GM19395 (cell line): ENCODE results near the gene USP6NL.

Experiments used
- ATAC-seq: cut with Tn5 transposase; IDR thresholded peaks from one replicate; pipeline ENCODE4 v1.9.1; 2021; ENCODE audit warnings: mild to moderate bottlenecking, moderate library complexity; ENCODE audit not compliant: unreplicated experiment

USP6NL gene

GRCh38 chr10:11429439-11430052 lies 181.9 kb downstream of the USP6NL start:
- ATAC-seq = no peak

DNA sequence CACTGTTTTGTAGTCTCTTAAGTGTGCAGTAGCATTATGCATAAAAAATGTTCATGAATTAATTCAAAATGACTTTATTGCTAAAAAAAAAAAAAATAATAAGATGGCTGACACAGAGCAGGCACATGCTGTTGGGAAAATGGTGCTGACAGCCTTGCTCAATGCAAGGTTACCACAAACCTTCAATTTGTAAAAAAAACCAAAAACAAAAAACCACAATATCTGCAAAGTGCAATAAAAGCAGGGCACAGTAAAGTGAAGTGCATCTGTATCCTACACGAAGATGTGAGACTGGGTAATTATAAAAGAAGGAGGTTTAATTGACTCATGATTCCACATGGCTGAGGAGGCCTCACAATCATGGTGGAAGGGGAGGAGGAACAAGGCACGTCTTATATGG lies 185.8 kb downstream of the USP6NL start:
- ATAC-seq = no peak

DNA sequence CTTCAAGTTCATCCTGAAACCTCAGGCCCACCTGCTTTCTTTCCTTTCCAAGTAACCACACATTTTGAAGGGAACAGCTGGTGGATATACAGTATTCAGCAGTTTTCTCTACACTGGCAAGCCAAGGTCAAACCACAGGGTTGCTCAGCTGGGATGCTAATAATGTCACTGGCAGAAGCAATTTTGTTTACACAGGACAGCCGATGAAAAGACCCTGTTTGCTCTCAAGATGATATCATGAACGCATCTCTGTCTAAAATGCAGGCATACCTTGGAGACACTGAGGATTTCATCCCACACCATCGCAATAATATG lies 186.2 kb downstream of the USP6NL start:
- no peak for ATAC-seq

GRCh38 chr10:11424456-11425295 lies 186.8 kb downstream of the USP6NL start:
- no peak for ATAC-seq

DNA sequence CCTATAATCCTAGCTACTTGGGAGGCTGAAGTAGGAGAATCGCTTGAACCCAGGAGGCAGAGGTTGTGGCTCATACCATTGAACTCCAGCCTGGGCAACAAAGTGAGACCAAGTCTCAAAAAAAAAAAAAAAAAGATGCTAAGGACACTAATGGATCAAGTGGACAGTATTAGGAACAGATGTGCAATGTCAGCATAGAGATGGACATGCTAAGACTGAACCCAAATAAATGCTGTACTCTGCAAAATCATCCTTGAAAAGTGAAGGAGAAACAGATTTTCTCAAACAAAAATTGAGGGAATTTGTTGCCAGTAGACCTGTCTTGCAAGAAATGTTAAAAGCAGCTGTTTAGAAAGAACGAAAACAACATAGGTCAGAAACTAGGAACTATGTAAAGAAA lies 194.5 kb downstream of the USP6NL start:
- ATAC-seq = no peak

DNA sequence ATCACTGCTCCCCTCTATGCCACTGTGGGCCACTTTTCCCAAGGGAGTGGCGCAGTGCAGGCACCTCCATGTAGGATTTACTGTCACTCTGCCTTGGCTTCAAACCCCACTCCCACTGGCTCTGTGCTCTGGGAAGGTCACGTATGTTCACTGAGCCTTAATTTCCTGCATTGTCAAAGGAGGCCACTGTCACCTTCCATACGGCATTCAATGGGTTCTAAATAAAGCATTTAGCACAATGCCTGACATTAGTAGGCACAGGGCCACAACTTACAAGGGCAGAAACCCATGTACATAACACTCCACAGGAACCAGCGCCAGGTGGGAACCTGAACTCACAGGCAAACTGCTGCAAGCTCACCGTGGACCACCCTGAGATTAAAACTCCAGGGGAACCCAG lies 196.4 kb downstream of the USP6NL start:
- ATAC-seq = no peak

- no peak for ATAC-seq
Observed at GRCh38 chr10:11414314-11415038, 197.0 kb downstream of the USP6NL start.

DNA sequence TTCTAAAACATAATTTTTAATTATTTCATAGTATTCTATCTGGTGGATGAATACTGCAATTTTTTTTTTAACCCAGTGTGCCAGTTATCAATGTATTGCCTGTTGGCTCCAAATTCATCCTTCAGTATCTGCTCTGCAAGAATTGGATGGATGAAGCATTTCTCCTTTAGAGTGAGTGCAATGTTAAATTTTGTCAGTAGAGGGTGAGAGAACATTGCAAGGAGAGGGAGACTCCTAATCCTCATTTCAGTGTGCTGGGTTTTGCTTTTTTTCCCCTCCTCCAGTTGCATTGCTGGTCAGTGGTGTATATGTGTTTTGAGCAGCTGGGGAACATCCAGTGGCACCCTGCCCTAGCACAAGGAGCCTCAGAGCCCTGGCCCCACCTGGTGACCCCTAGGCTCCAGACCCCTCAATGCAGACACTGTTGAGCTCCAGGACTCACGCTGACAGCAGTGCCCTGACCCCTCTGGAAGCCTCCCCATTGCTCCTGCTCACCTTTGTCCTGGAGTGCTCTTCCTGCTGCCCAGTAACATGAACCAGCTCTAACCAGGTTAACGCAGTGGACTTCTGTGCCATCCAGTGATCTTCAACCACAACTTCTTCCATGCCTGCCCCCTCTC lies 199.4 kb downstream of the USP6NL start:
- ATAC-seq = no peak

GRCh38 chr10:11409357-11409756 lies 202.1 kb downstream of the USP6NL start:
- ATAC-seq = no peak

DNA sequence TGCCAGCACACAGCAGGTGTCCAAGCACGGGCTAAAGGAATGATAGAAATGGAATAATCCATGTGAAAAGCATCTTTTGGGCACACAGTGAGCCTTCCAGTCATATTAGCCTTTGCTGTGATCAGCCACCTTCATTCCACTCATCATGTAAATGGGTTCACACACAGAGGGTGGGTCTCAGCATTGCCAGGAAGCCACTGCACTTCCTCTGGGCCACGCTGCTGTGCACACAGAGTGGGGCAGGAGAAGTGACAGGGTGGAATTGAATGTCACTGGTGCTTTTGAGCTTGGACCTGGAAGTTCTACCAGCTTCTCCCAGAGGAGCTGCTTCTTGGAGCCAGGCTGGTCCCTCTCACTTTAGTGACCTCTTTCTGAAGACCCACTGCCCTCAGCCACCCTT lies 203.5 kb downstream of the USP6NL start:
- ATAC-seq = no peak

GRCh38 chr10:11406746-11407145 lies 204.7 kb downstream of the USP6NL start:
- no peak for ATAC-seq

- no peak for ATAC-seq
Observed at GRCh38 chr10:11404901-11405300, 206.5 kb downstream of the USP6NL start.
